Body of pancreas (tissue), 4 donors: ENCODE data around the gene BCL2L2.

ENCODE experiments used
- POLR2A ChIP-seq, 3 donors: fragments of 450-650 bp; IDR thresholded peaks; one replicate each; pipeline ENCODE4 v1.6.1; 2016; ENCODE audit warnings: antibody characterized with exemption in 3 of 3, mild to moderate bottlenecking in 2 of 3
- TF ChIP-seq, protein P1 (sequence below), 7 experiments: fragments of 450-650 bp in 4 of 7; fragments of 200-600 bp in 3 of 7; sonication (generic) in 3 of 7; IDR thresholded peaks; one replicate each; pipeline ENCODE4 v1.5.1; 2016 to 2019; ENCODE audit warnings: antibody characterized with exemption in 7 of 7

DNA sequence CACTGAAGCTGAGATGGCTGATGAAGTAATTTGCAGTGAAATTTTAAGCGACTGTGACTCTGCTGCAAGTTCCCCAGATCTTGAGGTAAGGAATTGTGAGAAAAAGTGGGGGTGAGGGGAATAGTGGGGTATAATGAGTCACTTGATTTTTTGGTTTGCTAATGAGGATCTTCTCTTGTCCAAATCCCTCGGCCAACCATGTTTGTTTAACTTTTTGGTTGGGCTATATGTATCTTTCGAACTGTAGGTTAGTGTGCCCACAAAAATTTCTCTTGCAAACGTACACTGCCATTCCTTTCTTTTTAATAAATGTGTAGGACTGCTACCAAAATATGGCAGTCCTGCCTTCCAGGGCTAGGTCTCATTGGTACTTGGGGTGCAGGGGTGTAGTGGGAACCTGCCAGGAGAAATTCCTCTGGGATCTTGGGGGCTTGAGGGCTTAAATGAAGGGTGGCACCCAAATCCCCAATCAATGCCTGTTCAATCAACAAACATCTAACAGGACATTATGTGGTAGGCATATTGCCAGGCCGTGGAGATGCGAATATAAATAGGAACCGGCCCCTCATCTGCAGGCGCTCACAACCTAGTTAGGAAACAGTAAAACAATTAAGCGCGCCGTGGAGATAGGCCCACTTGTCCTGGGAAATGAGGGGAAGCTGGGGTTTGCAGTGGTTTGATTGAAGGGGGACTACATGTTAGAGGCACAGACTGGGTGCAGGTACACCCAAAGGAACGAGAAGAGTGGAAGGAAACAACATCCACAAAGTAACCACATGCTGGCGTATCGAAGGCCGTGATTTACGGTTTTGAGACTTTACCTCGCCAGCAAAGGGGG is 13.3 kb downstream of the BCL2L2 start:
- TF ChIP-seq, protein P1, sequence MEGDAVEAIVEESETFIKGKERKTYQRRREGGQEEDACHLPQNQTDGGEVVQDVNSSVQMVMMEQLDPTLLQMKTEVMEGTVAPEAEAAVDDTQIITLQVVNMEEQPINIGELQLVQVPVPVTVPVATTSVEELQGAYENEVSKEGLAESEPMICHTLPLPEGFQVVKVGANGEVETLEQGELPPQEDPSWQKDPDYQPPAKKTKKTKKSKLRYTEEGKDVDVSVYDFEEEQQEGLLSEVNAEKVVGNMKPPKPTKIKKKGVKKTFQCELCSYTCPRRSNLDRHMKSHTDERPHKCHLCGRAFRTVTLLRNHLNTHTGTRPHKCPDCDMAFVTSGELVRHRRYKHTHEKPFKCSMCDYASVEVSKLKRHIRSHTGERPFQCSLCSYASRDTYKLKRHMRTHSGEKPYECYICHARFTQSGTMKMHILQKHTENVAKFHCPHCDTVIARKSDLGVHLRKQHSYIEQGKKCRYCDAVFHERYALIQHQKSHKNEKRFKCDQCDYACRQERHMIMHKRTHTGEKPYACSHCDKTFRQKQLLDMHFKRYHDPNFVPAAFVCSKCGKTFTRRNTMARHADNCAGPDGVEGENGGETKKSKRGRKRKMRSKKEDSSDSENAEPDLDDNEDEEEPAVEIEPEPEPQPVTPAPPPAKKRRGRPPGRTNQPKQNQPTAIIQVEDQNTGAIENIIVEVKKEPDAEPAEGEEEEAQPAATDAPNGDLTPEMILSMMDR (IDR thresholded peaks at IDR 0.05): no peak
- TF ChIP-seq POLR2A (IDR thresholded peaks at IDR 0.05): no peak
